MM.1S (cell line): ENCODE measurements around the gene CCDC157.

Experiments used
- DNase-seq: peaks from one replicate; pipeline ENCODE4 v3.0.0-alpha.2; 2015
- H2AFZ ChIP-seq: fragments of 300-600 bp; sonication (generic); 2 replicates; pipeline ENCODE4 v1.6.0; 2016; ENCODE audit warnings: antibody characterized with exemption, low read length
- H3F3A ChIP-seq: fragments of 300-600 bp; sonication (generic); 2 replicates; pipeline ENCODE4 v1.6.1; 2016; ENCODE audit warnings: mild to moderate bottlenecking, antibody characterized with exemption, low read length, moderate library complexity, mixed read lengths; ENCODE audit not compliant: insufficient read depth
- H3K27ac ChIP-seq: fragments of 300-600 bp; sonication (generic); 2 replicates; pipeline ENCODE4 v1.5.1; 2016; ENCODE audit warnings: mild to moderate bottlenecking, low read length
- H3K27me3 ChIP-seq: fragments of 300-600 bp; sonication (generic); replicated peaks from 2 replicates; pipeline ENCODE4 v1.6.0; 2016; ENCODE audit warnings: low read length; ENCODE audit not compliant: insufficient read depth
- H3K36me3 ChIP-seq: fragments of 300-600 bp; sonication (generic); replicated peaks from 2 replicates; pipeline ENCODE4 v1.6.1; 2016; ENCODE audit warnings: mild to moderate bottlenecking, low read length, mixed read lengths; ENCODE audit not compliant: insufficient read depth
- H3K4me1 ChIP-seq: fragments of 300-600 bp; sonication (generic); 2 replicates; pipeline ENCODE4 v1.6.1; 2016; ENCODE audit warnings: low read length, mixed read lengths
- H3K4me2 ChIP-seq: fragments of 300-600 bp; sonication (generic); 2 replicates; pipeline ENCODE4 v1.6.0; 2016; ENCODE audit warnings: low read depth, low read length
- H3K4me3 ChIP-seq: fragments of 300-600 bp; sonication (generic); 2 replicates; pipeline ENCODE4 v1.5.1; 2016; ENCODE audit warnings: low read length, mixed read lengths
- H3K79me2 ChIP-seq: fragments of 300-600 bp; sonication (generic); 2 replicates; pipeline ENCODE4 v1.6.1; 2016; ENCODE audit warnings: mixed run types, low read length, mixed read lengths
- H3K9ac ChIP-seq: fragments of 300-600 bp; sonication (generic); 2 replicates; pipeline ENCODE4 v1.6.1; 2016; ENCODE audit warnings: low read length, mixed read lengths
- H3K9me2 ChIP-seq: fragments of 300-600 bp; sonication (generic); replicated peaks from 2 replicates; pipeline ENCODE4 v1.6.1; 2016; ENCODE audit warnings: mild to moderate bottlenecking, low read length, mixed read lengths; ENCODE audit not compliant: insufficient read depth
- H3K9me3 ChIP-seq: fragments of 300-600 bp; sonication (generic); replicated peaks from 2 replicates; pipeline ENCODE4 v1.6.1; 2016; ENCODE audit warnings: mild to moderate bottlenecking, low read length, mixed read lengths; ENCODE audit not compliant: insufficient read depth
- H4K20me1 ChIP-seq: fragments of 300-600 bp; sonication (generic); 2 replicates; pipeline ENCODE4 v1.6.1; 2016; ENCODE audit warnings: mild to moderate bottlenecking, low read length, moderate library complexity, mixed read lengths; ENCODE audit not compliant: insufficient read depth
- EZH2 ChIP-seq: fragments of 300-600 bp; sonication (generic); optimal IDR thresholded peaks from 2 replicates; pipeline ENCODE3; 2017; ENCODE audit warnings: low read depth, mild to moderate bottlenecking, antibody characterized with exemption, low read length, mixed read lengths
- EZH2phosphoT487 ChIP-seq: fragments of 300-600 bp; sonication (generic); IDR thresholded peaks from 2 replicates; pipeline ENCODE4 v1.6.1; 2018; ENCODE audit warnings: antibody characterized with exemption, low read length
- TF ChIP-seq, protein P1 (sequence below): fragments of 300-600 bp; sonication (generic); IDR thresholded peaks from 2 replicates; pipeline ENCODE4 v1.5.1; 2016; ENCODE audit warnings: antibody characterized with exemption, low read length, mixed read lengths

The CCDC157 gene

DNA sequence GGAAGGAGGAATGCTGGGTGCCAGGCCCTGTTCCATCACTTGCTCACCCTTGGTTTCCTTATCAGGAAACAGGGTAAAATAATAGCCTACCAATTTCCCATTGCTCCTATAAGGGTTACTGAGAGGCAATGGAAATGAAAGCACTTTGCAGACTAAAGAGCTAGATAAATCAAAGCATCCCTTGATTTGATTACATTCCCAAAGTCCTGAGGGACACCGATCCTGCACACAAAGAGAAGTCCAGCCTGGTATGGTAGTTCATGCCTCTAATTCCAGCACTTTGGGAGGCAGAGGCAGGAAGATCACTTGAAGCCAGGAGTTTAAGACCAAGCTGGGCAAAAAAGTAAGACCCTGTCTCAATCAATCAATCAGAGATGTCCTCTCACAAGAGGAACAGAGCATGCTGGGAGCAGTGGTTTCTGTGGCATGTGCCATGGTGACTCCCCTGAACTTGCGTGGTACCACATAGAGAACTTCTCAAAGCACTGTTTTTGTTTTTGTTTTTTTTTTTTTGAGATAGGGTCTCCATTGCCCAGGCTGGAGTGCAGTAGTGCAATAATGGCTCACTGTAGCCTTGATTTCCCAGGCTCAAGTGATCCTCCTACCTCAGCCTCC is 40.7 kb upstream of the CCDC157 start:
- no peaks in the 10 kb centered on the region for H3K36me3 ChIP-seq
- H2AFZ ChIP-seq = no peak overlapping the region
- no peak for TF ChIP-seq EZH2
- H3K4me1 ChIP-seq = peaks cover 4% of the 10 kb centered on the region
- peaks cover 79% of the 10 kb centered on the region for H3K79me2 ChIP-seq
- no peak overlapping the region for H3K9ac ChIP-seq
- H3F3A ChIP-seq = no peaks in the 10 kb centered on the region
- no peaks in the 10 kb centered on the region for H3K9me2 ChIP-seq
- no peak overlapping the region for H3K27ac ChIP-seq
- no peak overlapping the region for H3K4me3 ChIP-seq
- H3K9me3 ChIP-seq = no peaks in the 10 kb centered on the region
- no peaks in the 10 kb centered on the region for H3K27me3 ChIP-seq
- no peak for DNase-seq
- no peak overlapping the region for H3K4me2 ChIP-seq
- H4K20me1 ChIP-seq = no peaks in the 10 kb centered on the region

DNA sequence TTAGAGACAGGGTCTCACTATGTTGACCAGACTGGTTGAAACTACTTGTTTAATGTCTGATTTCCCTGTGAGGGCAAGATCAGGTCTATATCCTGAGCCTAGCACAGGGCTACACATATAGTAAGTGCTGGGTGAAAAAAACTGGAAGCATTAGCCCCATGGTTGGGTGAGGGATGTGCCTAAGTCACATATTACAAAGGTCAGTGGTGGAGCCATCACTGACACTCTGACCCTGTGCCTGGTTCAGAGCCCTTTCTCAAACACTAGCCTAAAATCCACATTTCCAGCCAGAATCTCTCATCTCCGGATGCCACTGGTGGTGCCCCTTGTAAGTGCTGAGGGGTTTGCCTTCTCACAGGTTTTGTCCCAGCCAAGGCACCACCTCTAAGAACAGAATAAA is 39.0 kb upstream of the CCDC157 start:
- Histone ChIP-seq H3K4me1 (no peaks in the 10 kb centered on the region), H2AFZ (no peak overlapping the region), H3K27me3 (no peaks in the 10 kb centered on the region), H3K9me2 (no peaks in the 10 kb centered on the region), H3F3A (no peaks in the 10 kb centered on the region), H3K9me3 (no peaks in the 10 kb centered on the region), H3K4me2 (no peak overlapping the region), H3K9ac (no peak overlapping the region), H3K36me3 (no peaks in the 10 kb centered on the region), H3K4me3 (no peak overlapping the region), H4K20me1 (no peaks in the 10 kb centered on the region), H3K79me2 (peaks cover 75% of the 10 kb centered on the region), H3K27ac (no peak overlapping the region)
- DNase-seq = no peak
- no peak for TF ChIP-seq EZH2
- TF ChIP-seq, protein P1, sequence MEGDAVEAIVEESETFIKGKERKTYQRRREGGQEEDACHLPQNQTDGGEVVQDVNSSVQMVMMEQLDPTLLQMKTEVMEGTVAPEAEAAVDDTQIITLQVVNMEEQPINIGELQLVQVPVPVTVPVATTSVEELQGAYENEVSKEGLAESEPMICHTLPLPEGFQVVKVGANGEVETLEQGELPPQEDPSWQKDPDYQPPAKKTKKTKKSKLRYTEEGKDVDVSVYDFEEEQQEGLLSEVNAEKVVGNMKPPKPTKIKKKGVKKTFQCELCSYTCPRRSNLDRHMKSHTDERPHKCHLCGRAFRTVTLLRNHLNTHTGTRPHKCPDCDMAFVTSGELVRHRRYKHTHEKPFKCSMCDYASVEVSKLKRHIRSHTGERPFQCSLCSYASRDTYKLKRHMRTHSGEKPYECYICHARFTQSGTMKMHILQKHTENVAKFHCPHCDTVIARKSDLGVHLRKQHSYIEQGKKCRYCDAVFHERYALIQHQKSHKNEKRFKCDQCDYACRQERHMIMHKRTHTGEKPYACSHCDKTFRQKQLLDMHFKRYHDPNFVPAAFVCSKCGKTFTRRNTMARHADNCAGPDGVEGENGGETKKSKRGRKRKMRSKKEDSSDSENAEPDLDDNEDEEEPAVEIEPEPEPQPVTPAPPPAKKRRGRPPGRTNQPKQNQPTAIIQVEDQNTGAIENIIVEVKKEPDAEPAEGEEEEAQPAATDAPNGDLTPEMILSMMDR = no peak
- TF ChIP-seq EZH2phosphoT487 = no peak

DNA sequence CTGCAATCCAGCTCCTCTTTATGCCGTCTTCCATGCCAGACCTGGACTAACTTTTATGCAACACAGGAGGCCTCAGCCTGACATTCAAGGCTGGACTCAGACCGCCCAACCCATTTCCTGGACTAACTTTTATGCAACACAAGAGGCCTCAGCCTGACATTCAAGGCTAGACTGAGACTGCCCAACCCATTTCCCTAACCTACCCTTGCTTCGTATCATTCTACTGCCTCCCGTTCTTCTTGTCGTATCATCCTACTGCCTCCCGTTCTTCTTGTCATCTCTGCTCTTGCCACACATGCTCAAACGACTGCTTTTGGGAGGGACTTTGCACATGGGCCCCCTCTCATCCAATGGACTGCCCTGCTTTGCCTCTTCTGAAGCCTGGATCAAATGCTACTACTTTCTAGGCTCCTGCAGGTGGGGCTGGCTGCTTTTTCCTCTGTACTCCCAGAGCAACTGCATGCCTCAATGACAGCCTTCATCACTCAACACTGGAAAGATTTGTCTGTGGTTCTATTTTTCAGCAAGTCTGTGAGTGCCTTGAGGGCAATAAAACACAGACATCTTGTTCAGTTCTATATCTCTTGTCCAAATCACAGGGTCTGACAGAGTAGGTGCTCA is 37.9 kb upstream of the CCDC157 start:
- Histone ChIP-seq H3K4me1 (peaks cover 9% of the 10 kb centered on the region), H3K27me3 (no peaks in the 10 kb centered on the region), H3K9me2 (no peaks in the 10 kb centered on the region), H4K20me1 (no peaks in the 10 kb centered on the region), H3K79me2 (peaks cover 71% of the 10 kb centered on the region), H3K4me2 (no peak overlapping the region), H3K9ac (no peak overlapping the region), H3K9me3 (no peaks in the 10 kb centered on the region), H3K27ac (no peak overlapping the region), H3K4me3 (no peak overlapping the region), H2AFZ (no peak overlapping the region), H3K36me3 (no peaks in the 10 kb centered on the region), H3F3A (no peaks in the 10 kb centered on the region)
- no peak for DNase-seq
- TF ChIP-seq EZH2 (no peak), EZH2phosphoT487 (no peak)

DNA sequence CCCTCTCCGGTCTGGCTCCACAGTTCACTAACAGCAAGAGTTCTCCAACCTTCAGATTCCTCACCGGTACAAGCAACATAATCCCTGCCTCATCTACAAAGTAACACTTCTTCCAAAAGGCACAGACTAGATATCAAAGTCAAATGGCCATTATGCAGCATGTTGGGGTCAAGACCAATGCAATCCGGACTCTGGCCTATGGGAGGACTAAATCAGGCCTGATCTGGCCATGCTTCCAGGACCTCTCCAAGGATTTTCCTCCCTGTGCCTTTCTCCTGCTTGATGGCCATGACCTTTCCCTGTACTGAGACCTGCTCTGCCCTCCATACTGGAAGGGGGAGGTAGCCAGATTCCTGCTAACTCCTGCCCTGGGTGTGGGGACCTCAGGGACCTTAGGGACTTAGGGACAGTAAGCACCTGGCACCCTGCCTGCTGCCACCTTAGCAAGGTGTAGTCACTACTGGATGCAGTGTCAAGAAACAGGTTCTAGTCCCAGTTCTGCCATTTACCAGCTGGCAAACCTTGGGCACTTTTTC is 36.7 kb upstream of the CCDC157 start:
- no peak overlapping the region for H3K27ac ChIP-seq
- peaks cover 68% of the 10 kb centered on the region for H3K79me2 ChIP-seq
- no peak overlapping the region for H3K4me3 ChIP-seq
- no peaks in the 10 kb centered on the region for H3K9me2 ChIP-seq
- no peak for DNase-seq
- H4K20me1 ChIP-seq = no peaks in the 10 kb centered on the region
- peaks cover 20% of the 10 kb centered on the region for H3K4me1 ChIP-seq
- TF ChIP-seq EZH2 (no peak), EZH2phosphoT487 (no peak)
- TF ChIP-seq, protein P1 = no peak
- H3K36me3 ChIP-seq = no peaks in the 10 kb centered on the region
- no peaks in the 10 kb centered on the region for H3K9me3 ChIP-seq
- H3K27me3 ChIP-seq = no peaks in the 10 kb centered on the region
- no peak overlapping the region for H3K4me2 ChIP-seq
- no peak overlapping the region for H2AFZ ChIP-seq
- no peaks in the 10 kb centered on the region for H3F3A ChIP-seq
- H3K9ac ChIP-seq = no peak overlapping the region
